Lung (tissue), 12 donors: ENCODE results near the gene THRB. TPM values are rescaled to one million over a fixed set of nuclear protein-coding genes. Genes with fewer than 3 reads are reported as not detected.

Experiments
- ATAC-seq: fragments of 200-7000 bp; cut with Tn5 transposase; one replicate; pipeline ENCODE4 v1.9.1; 2020; ENCODE audit warnings: moderate number of reproducible peaks; ENCODE audit not compliant: insufficient read depth, low FRiP score
- DNase-seq, 3 donors: peaks; one replicate each; pipeline ENCODE4 v3.0.0-alpha.2; 2013 to 2017
- H3K27ac ChIP-seq, 2 donors: one replicate each; pipeline ENCODE4 v1.5.1; 2013; ENCODE audit warnings: mild to moderate bottlenecking in 2 of 2, moderate library complexity in 2 of 2, control low read depth in 1 of 2, inconsistent platforms in 1 of 2, low read depth in 1 of 2, low read length in 1 of 2
- H3K27me3 ChIP-seq, 3 donors: one replicate each; pipeline ENCODE4 v1.5.1; 2013; ENCODE audit warnings: low read length in 2 of 3; ENCODE audit not compliant: control insufficient read depth in 3 of 3, insufficient read depth in 3 of 3
- H3K36me3 ChIP-seq, 4 donors: one replicate each; pipeline ENCODE4 v1.5.1; 2013; ENCODE audit warnings: low read length in 4 of 4, mild to moderate bottlenecking in 1 of 4, moderate library complexity in 1 of 4; ENCODE audit not compliant: control insufficient read depth in 4 of 4, insufficient read depth in 4 of 4
- H3K4me1 ChIP-seq, 5 donors: one replicate each; pipeline ENCODE4 v1.5.1; 2013; ENCODE audit warnings: low read length in 5 of 5, mild to moderate bottlenecking in 2 of 5, moderate library complexity in 1 of 5; ENCODE audit not compliant: control insufficient read depth in 5 of 5, insufficient read depth in 5 of 5
- H3K4me3 ChIP-seq: one replicate; pipeline ENCODE4 v1.5.1; 2013; ENCODE audit warnings: mild to moderate bottlenecking, control low read depth, moderate library complexity
- H3K9ac ChIP-seq, 2 donors: one replicate each; pipeline ENCODE4 v1.5.1; 2013; ENCODE audit warnings: low read length in 2 of 2, control low read depth in 1 of 2; ENCODE audit not compliant: insufficient read depth in 1 of 2
- H3K9me3 ChIP-seq, 4 donors: one replicate each; pipeline ENCODE4 v1.5.1; 2013; ENCODE audit warnings: low read length in 3 of 4, mild to moderate bottlenecking in 1 of 4, moderate library complexity in 1 of 4; ENCODE audit not compliant: control insufficient read depth in 4 of 4, insufficient read depth in 3 of 4
- CTCF ChIP-seq: IDR thresholded peaks from 2 replicates; pipeline ENCODE4 v1.5.1; 2012; ENCODE audit warnings: mild to moderate bottlenecking; ENCODE audit errors: control extremely low read depth, extremely low read depth
- WGBS, 2 donors: extraction: QIAGEN DNeasy Blood & Tissue Kit; methylation state at CpG; one replicate each; pipeline ENCODE4 v1.1.7; 2013; 5-methylcytosine and 5-hydroxymethylcytosine counted together
- polyA plus RNA-seq, 2 donors: library from polyadenylated mRNA; stranded (reverse); fragments of 200-250 nt; gene quantifications; one replicate each; pipeline ENCODE4 v1.2.1, GENCODE V29; 2013
- total RNA-seq, 2 donors: library from RNA; depleted of rRNA in 1 of 2; stranded (reverse); fragments of >200 nt in 1 of 2; gene quantifications; one replicate each; pipeline ENCODE4 v1.2.1, GENCODE V29; 2014 to 2021
- donor health status: control.
- donor health status: control.
- donor health status: Bipolar disorder and iron deficiency.
- donor health status: healthy.
- donor health status: DM: yes; HTN: yes; CAD: no.

Gene THRB
- total and polyA plus RNA-seq, 4 donors: 2.1 to 23.5 (median 6.1) TPM

- no peak for TF ChIP-seq CTCF
- H3K9ac ChIP-seq: no peak overlapping the region
- H3K4me1 ChIP-seq: peaks cover 0 to 20% (median 5%) of the 10 kb centered on the region in 5 donors
- H3K27ac ChIP-seq: no peak overlapping the region
- H3K27me3 ChIP-seq: no peaks in the 10 kb centered on the region
- 45 to 47% methylated on average over 2 of the region's 2 CpGs for WGBS, 2 donors
- no peaks in the 10 kb centered on the region for H3K36me3 ChIP-seq
- DNase-seq (no peak), ATAC-seq (no peak)
- no peaks in the 10 kb centered on the region for H3K9me3 ChIP-seq
- H3K4me3 ChIP-seq: no peak overlapping the region
Observed at GRCh38 chr3:24401811-24402185, 92.9 kb downstream of the THRB start.

GRCh38 chr3:24401090-24401810 lies 93.4 kb downstream of the THRB start:
- Histone ChIP-seq H3K9ac (no peak overlapping the region), H3K27ac (no peak overlapping the region), H3K27me3 (no peaks in the 10 kb centered on the region), H3K4me3 (no peak overlapping the region), H3K36me3 (no peaks in the 10 kb centered on the region), H3K4me1 (peaks cover 0 to 20% (median 5%) of the 10 kb centered on the region in 5 donors), H3K9me3 (no peaks in the 10 kb centered on the region)
- no peak for ATAC-seq
- 68 to 80% methylated on average over 5 of the region's 5 CpGs for WGBS, 2 donors
- no peak for TF ChIP-seq CTCF
- peak; percentile 27 to 84 (median 75) for DNase-seq

GRCh38 chr3:24400450-24400849 lies 94.2 kb downstream of the THRB start:
- no peak for ATAC-seq
- Histone ChIP-seq H3K4me1 (peaks cover 0 to 20% (median 5%) of the 10 kb centered on the region in 5 donors), H3K27me3 (no peaks in the 10 kb centered on the region), H3K9me3 (no peaks in the 10 kb centered on the region), H3K4me3 (no peak overlapping the region), H3K9ac (no peak overlapping the region), H3K36me3 (no peaks in the 10 kb centered on the region), H3K27ac (no peak overlapping the region)
- no peak for TF ChIP-seq CTCF
- WGBS, 2 donors: 86 to 89% methylated on average over 4 of the region's 4 CpGs
- DNase-seq: no peak

GRCh38 chr3:24400015-24400414 lies 94.6 kb downstream of the THRB start:
- Histone ChIP-seq H3K27ac (no peak overlapping the region), H3K4me1 (peaks cover 0 to 20% (median 5%) of the 10 kb centered on the region in 5 donors), H3K27me3 (no peaks in the 10 kb centered on the region), H3K36me3 (no peaks in the 10 kb centered on the region), H3K9me3 (no peaks in the 10 kb centered on the region), H3K4me3 (no peak overlapping the region), H3K9ac (no peak overlapping the region)
- no peak for DNase-seq
- TF ChIP-seq CTCF: no peak
- ATAC-seq: no peak
- 64 to 90% methylated on average over 2 of the region's 2 CpGs for WGBS, 2 donors
